HG02943 (cell line): Measurements from ENCODE around the gene ASCL5.

Source experiments
- ATAC-seq: cut with Tn5 transposase; IDR thresholded peaks from one replicate; pipeline ENCODE4 v1.9.1; 2021; ENCODE audit warnings: mild to moderate bottlenecking, low read depth, moderate library complexity; ENCODE audit not compliant: unreplicated experiment

The ASCL5 gene

GRCh38 chr1:201137579-201138310 lies 10.8 kb upstream of the ASCL5 start:
- ATAC-seq: no peak

- no peak for ATAC-seq
Measured at GRCh38 chr1:201137024-201137392, 10.0 kb upstream of the ASCL5 start.

GRCh38 chr1:201136355-201137023 lies 9.5 kb upstream of the ASCL5 start:
- ATAC-seq: no peak

GRCh38 chr1:201134405-201134804 lies 7.4 kb upstream of the ASCL5 start:
- ATAC-seq: no peak

- ATAC-seq: no peak
Measured at GRCh38 chr1:201131398-201131797, 4.4 kb upstream of the ASCL5 start.

- no peak for ATAC-seq
Measured at GRCh38 chr1:201128962-201129361, 2.0 kb upstream of the ASCL5 start.

- no peak for ATAC-seq
Measured at GRCh38 chr1:201128476-201128875, 1.5 kb upstream of the ASCL5 start.

- ATAC-seq: no peak
Measured at GRCh38 chr1:201127755-201128455, 921 bp upstream of the ASCL5 start.

GRCh38 chr1:201126463-201126831 lies 537 bp downstream of the ASCL5 start:
- ATAC-seq: no peak

- ATAC-seq: no peak
Measured at GRCh38 chr1:201125800-201126199, 1.2 kb downstream of the ASCL5 start.

- ATAC-seq: no peak
Measured at GRCh38 chr1:201125019-201125418, 2.0 kb downstream of the ASCL5 start.

GRCh38 chr1:201123866-201124265 lies 3.1 kb downstream of the ASCL5 start:
- no peak for ATAC-seq

- no peak for ATAC-seq
Measured at GRCh38 chr1:201122321-201122957, 4.5 kb downstream of the ASCL5 start.

GRCh38 chr1:201119206-201120197 lies 7.5 kb downstream of the ASCL5 start:
- ATAC-seq: no peak

GRCh38 chr1:201116091-201116490 lies 10.9 kb downstream of the ASCL5 start:
- ATAC-seq: no peak

GRCh38 chr1:201115390-201115937 lies 11.5 kb downstream of the ASCL5 start:
- ATAC-seq: no peak

GRCh38 chr1:201114245-201115131 lies 12.5 kb downstream of the ASCL5 start:
- ATAC-seq: peak; percentile 73

GRCh38 chr1:201113451-201114244 lies 13.3 kb downstream of the ASCL5 start:
- no peak for ATAC-seq
